GM21360 (cell line): ENCODE measurements around the gene CLSTN3.
"Not testable (repeated sequence)": the region's sequence is repeated elsewhere in the genome, so short reads cannot be mapped to it uniquely, and the experiment has no call there.

Experiments used
- ATAC-seq: cut with Tn5 transposase; IDR thresholded peaks from one replicate; pipeline ENCODE4 v1.9.1; 2021; ENCODE audit warnings: mild to moderate bottlenecking, moderate library complexity; ENCODE audit not compliant: unreplicated experiment

Gene CLSTN3

DNA sequence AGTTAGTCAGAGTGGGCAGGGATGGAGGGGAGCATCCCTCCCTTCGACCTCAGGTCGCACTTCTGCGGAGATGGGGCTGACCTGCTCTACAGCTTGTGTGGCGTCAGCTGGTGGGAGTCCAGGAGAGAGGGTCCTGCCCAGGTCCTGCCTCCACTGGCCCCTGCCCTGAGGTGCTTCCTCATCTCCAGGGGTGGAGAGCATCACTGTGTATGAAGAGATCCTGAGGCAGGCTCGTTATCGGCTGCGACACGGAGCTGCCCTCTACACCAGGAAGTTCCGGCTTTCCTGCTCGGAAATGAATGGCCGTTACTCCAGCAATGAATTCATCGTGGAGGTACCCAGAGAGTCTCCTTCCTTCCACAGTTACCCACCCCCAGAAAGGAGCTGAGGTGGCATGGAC lies 20.2 kb downstream of the CLSTN3 start:
- no peak for ATAC-seq

DNA sequence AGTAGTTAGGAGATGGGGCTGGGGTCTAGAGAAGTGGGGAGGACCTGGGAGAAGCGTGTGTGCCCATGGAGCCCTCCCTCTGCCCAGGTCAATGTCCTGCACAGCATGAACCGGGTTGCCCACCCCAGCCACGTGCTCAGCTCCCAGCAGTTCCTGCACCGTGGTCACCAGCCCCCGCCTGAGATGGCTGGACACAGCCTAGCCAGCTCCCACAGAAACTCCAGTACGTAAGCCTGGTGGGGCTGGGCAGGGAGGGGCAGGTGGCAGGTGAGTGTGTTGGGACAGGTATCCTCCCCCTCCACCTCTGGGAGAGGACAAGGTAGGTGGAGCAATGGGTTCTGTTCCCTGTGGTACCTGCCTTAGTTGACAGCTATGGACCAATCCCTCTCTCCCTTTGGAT lies 20.7 kb downstream of the CLSTN3 start:
- no peak for ATAC-seq

DNA sequence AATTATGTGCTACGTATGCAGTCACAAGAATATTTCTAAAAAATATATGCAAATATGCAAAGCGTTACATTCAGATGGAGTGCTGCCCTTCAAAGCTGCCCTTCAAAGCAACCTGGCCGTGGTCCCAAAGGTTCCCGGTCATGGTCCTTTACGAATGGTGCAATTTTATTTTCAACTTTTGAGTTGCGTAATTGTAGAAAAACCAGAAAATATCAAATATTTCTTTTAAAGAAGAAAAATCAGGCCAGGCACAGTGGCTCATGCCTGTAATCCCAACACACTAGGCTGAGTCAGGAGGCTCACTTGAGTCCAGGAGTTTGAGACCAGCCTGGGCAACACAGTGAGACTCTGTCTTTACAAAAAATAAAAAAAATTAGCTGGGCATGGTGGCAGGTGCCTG lies 21.4 kb downstream of the CLSTN3 start:
- no peak for ATAC-seq

- no peak for ATAC-seq
These were observed 22.6 kb downstream of the CLSTN3 start for GRCh38 chr12:7152818-7153217.

- no peak for ATAC-seq
These were observed 23.9 kb downstream of the CLSTN3 start for GRCh38 chr12:7154042-7154441.

DNA sequence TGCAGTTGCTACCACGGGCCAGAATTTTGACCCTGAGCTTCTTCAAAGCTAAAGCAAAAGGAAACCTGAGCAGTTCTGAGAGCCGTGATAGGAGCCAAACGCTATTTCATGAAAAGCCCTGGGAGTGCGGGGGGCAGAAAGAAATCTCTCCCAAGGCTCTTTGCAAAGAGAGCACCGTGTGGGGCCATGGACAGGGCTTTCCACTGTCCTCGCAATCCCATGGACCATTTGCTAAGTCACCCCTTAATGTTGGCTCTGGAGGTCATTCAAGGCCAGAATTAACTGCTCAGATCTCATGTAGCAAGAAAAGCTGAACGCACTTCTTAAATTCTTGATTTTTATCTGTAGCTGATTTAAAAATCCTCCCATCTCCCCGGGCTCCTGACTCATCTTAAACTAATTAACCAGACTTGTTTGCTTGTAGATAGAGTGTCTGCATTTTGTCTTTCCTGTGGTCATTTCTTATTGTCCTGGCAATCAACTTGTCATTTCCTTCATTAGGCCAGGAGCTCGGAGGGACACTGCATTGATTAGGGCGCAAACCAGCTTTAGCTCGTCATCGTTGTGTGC lies 24.8 kb downstream of the CLSTN3 start:
- ATAC-seq = no peak

GRCh38 chr12:7155471-7156034 lies 25.4 kb downstream of the CLSTN3 start:
- ATAC-seq = no peak

- ATAC-seq = no peak
These were observed 26.4 kb downstream of the CLSTN3 start for GRCh38 chr12:7156259-7157197.

- no peak for ATAC-seq
These were observed 27.2 kb downstream of the CLSTN3 start for GRCh38 chr12:7157391-7157790.

DNA sequence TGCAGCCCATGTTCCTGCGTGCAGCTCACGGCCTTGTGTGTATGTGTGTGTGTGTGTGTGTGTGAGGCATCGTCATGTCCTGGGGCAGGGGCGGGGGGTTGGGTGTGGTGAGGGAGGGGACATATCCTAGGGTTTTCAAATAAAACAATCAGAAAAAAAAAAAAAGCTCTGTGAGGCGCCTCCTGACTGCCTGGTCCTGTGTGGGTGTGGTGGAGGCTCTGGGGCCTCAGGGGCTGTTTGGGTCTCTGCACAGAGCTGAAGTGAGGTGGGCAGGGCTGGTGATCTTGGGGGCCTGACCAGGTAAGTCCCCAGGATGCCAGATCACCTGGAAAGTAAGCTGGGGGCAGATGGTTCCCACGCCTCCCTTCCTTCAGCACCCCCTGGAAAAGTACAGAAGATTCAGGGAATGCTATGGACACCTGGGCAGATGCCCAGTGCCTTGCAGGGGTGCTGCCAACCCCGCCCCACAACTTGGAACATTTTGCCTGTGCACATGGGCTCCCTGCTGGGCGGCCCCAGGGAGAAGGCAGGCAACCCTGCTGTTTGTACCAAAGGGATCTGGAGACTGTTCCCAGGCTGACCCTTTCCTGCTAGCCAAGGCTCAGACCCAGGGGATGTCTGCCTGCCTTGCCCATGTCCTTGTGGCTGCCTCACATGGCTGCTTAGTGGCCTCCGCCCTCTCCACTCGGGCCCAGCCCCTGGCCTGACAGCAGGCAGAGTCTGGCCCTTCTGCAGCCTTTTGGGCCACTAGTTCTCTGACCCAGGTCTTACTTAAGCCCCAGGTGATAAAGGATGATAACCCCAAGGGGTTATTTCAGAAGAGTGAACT lies 28.8 kb downstream of the CLSTN3 start:
- no peak for ATAC-seq

DNA sequence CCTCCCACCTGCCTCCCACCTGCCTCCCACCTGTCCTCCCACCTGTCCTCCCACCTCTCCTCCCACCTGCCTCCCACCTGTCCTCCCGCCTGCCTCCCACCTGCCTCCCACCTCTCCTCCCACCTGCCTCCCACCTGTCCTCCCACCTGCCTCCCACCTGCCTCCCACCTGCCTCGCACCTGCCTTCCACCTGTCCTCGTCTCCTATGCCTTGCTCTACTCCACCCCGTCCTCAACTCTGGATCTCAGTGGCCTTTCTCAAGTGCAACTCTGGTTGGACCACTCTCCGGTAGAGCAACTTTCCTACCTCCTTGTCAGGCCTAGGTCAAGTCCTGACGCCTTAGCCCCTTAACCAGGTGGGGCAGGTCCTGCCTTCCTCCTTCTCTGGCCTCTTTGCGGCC lies 30.0 kb downstream of the CLSTN3 start:
- no peak for ATAC-seq

GRCh38 chr12:7161327-7161726 lies 31.2 kb downstream of the CLSTN3 start:
- no peak for ATAC-seq

- ATAC-seq = no peak
These were observed 31.6 kb downstream of the CLSTN3 start for GRCh38 chr12:7161811-7162210.

GRCh38 chr12:7162691-7163114 lies 32.5 kb downstream of the CLSTN3 start:
- ATAC-seq = no peak

DNA sequence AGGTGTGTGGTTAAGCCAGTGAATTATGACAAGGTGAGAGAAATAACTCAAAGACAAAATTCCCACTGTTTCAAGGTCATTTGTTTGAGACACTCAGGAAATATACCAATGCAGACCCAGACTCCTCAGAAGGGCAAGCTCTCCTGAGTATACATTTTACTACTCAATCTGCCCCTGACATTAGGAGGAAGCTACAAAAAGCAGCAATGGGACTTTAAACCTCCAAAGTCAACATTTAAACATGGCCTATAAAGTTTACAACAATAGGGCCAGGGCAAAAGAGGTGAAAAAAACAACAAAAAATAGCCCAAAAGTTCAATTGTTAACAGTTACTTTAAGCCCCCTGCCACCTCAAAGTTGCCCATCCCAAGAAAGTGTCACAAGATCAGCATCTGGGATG lies 39.8 kb downstream of the CLSTN3 start:
- no peak for ATAC-seq

- no peak for ATAC-seq
These were observed 41.7 kb downstream of the CLSTN3 start for GRCh38 chr12:7171854-7172253.

DNA sequence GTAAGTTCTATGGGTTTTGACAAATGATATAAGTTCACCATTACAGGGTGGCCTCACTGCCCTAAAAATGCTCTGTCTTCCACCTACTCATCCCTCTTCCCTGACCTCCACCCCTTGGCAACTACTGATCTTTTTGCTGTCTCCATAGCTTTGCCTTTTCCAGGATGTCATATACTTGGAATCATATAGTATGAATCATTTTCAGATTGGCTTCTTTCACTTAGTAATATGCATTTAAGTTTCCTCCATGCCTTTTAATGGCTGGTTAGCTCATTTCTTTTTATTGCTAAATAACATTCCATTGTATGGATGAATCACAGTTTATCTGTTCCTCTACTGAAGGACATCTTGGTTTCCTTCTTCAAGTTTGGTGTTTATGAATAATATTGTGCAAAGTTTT lies 45.3 kb downstream of the CLSTN3 start:
- no peak for ATAC-seq

DNA sequence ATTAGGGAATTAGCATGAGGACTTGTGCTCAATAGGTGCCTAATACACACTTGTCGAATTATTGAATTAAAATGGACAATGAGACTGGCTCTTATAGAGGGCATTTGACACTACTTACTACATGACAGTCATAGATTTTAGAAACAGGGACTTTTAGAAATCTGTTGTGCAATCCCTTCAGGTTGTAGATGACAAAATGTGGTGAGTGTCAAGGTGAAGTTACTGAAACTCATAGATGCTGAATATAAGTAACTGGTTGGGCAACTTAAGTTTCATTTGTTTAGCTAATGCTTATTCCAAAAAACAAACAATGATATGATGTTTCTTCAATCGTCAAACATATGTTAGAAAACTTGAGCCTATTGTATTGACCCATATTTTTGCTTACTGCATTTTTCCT lies 46.4 kb downstream of the CLSTN3 start:
- ATAC-seq = no peak

- ATAC-seq = no peak
These were observed 48.3 kb downstream of the CLSTN3 start for GRCh38 chr12:7178481-7178880.

- no peak for ATAC-seq
These were observed 50.5 kb downstream of the CLSTN3 start for GRCh38 chr12:7180685-7181084.

GRCh38 chr12:7186058-7186457 lies 55.9 kb downstream of the CLSTN3 start:
- ATAC-seq = not testable (repeated sequence)
